Mammary epithelial cell (primary cell): ENCODE measurements around the gene EXOSC10.

Source experiments
- CTCF ChIP-seq, 2 donors: IDR thresholded peaks in 1 of 2; conservative IDR thresholded peaks in 1 of 2; 2 replicates each; pipeline ENCODE4 v1.5.1; 2011 to 2012; ENCODE audit warnings: inconsistent platforms in 2 of 2, low read length in 2 of 2, mild to moderate bottlenecking in 2 of 2, control low read depth in 1 of 2, low read depth in 1 of 2; ENCODE audit not compliant: insufficient read depth in 1 of 2; ENCODE audit errors: extremely low read depth in 1 of 2
- EZH2 ChIP-seq: IDR thresholded peaks from 2 replicates; pipeline ENCODE4 v1.6.1; 2012; ENCODE audit warnings: low read length, inconsistent platforms, borderline replicate concordance

GRCh38 chr1:11129649-11130390 is 30.2 kb upstream of the EXOSC10 start:
- TF ChIP-seq CTCF (conservative IDR thresholded peaks at IDR 0.05 in 1 of 2, IDR thresholded peaks at IDR 0.05 in 1 of 2; ENCODE audit: extremely low read depth in 1 of 2, insufficient read depth in 1 of 2, low read depth in 1 of 2, low read length in 2 of 2) (no peak), EZH2 (no peak)
